Peyer's patch (tissue), 4 donors: Measurements from ENCODE around the gene XYLT1. TPM values are rescaled to one million over a fixed set of nuclear protein-coding genes. Genes with fewer than 3 reads are reported as not detected.

ENCODE experiments used
- DNase-seq, 3 donors: peaks; one replicate each; pipeline ENCODE4 v3.0.0-alpha.2; 2017 to 2019
- H3K27ac ChIP-seq, 4 donors: fragments of 200-600 bp; sonication (generic); one replicate each; pipeline ENCODE4 v1.5.1; 2016 to 2019
- H3K27me3 ChIP-seq, 2 donors: fragments of 200-600 bp; sonication (generic); one replicate each; pipeline ENCODE4 v1.5.1; 2019
- H3K36me3 ChIP-seq, 3 donors: fragments of 200-600 bp; sonication (generic); one replicate each; pipeline ENCODE4 v1.5.1; 2016 to 2019
- H3K4me1 ChIP-seq, 4 donors: fragments of 200-600 bp; sonication (generic); one replicate each; pipeline ENCODE4 v1.5.1; 2016 to 2019
- H3K4me3 ChIP-seq, 4 donors: fragments of 200-600 bp; sonication (generic); 1 replicate in 3 of 4; 2 replicates in 1 of 4; pipeline ENCODE4 v1.5.1; 2016 to 2019; ENCODE audit warnings: mild to moderate bottlenecking in 1 of 4
- H3K9me3 ChIP-seq, 4 donors: fragments of 200-600 bp; sonication (generic); one replicate each; pipeline ENCODE4 v1.5.1; 2016 to 2019; ENCODE audit warnings: mild to moderate bottlenecking in 1 of 4
- CTCF ChIP-seq, 6 experiments: fragments of 450-650 bp in 4 of 6; fragments of 200-600 bp in 2 of 6; sonication (generic) in 1 of 6; IDR thresholded peaks; one replicate each; pipeline ENCODE4 v1.5.1; 2017 to 2019; ENCODE audit warnings: antibody characterized with exemption in 6 of 6, mild to moderate bottlenecking in 3 of 6, moderate library complexity in 1 of 6
- POLR2A ChIP-seq, 2 donors: fragments of 450-650 bp; IDR thresholded peaks; one replicate each; pipeline ENCODE4 v1.5.1; 2017; ENCODE audit warnings: antibody characterized with exemption in 2 of 2, mild to moderate bottlenecking in 2 of 2, moderate library complexity in 2 of 2
- total RNA-seq, 4 donors: library from RNA; depleted of rRNA; stranded (reverse); fragments of >200 nt; gene quantifications; one replicate each; pipeline ENCODE4 v1.1.0, GENCODE V29; 2016

Gene XYLT1
- total RNA-seq, 4 donors from 2014 or later = 18.7 to 42.1 (median 37.7) TPM

- Histone ChIP-seq H3K9me3 (no peaks in the 10 kb centered on the region), H3K4me3 (no peak overlapping the region), H3K27ac (no peak overlapping the region), H3K27me3 (no peaks in the 10 kb centered on the region), H3K36me3 (peaks cover 0 to 19% (median 0%) of the 10 kb centered on the region in 3 donors), H3K4me1 (no peaks in the 10 kb centered on the region)
- no peak for TF ChIP-seq POLR2A (IDR thresholded peaks at IDR 0.05)
- no peak for TF ChIP-seq CTCF (IDR thresholded peaks at IDR 0.05)
- DNase-seq = no peak
Observed at GRCh38 chr16:17203424-17203823, 267.3 kb downstream of the XYLT1 start.

- Histone ChIP-seq H3K36me3 (peaks cover 0 to 31% (median 0%) of the 10 kb centered on the region in 3 donors), H3K27me3 (no peaks in the 10 kb centered on the region), H3K4me1 (no peaks in the 10 kb centered on the region), H3K27ac (no peak overlapping the region), H3K4me3 (no peak overlapping the region), H3K9me3 (no peaks in the 10 kb centered on the region)
- no peak for DNase-seq
- TF ChIP-seq POLR2A (IDR thresholded peaks at IDR 0.05) (no peak), CTCF (IDR thresholded peaks at IDR 0.05) (no peak)
Observed at GRCh38 chr16:17199135-17199534, 271.6 kb downstream of the XYLT1 start.

GRCh38 chr16:17196526-17196925 lies 274.2 kb downstream of the XYLT1 start:
- Histone ChIP-seq H3K36me3 (peaks cover 0 to 31% (median 0%) of the 10 kb centered on the region in 3 donors), H3K27me3 (no peaks in the 10 kb centered on the region), H3K4me1 (no peaks in the 10 kb centered on the region), H3K9me3 (no peaks in the 10 kb centered on the region), H3K27ac (no peak overlapping the region), H3K4me3 (no peak overlapping the region)
- DNase-seq = no peak
- TF ChIP-seq CTCF (IDR thresholded peaks at IDR 0.05) = no peak
- TF ChIP-seq POLR2A (IDR thresholded peaks at IDR 0.05) = no peak

GRCh38 chr16:17194190-17194780 lies 276.5 kb downstream of the XYLT1 start:
- H3K4me1 ChIP-seq = no peaks in the 10 kb centered on the region
- no peak overlapping the region for H3K27ac ChIP-seq
- peak; percentile 30 to 74 (median 67) for TF ChIP-seq CTCF (IDR thresholded peaks at IDR 0.05)
- TF ChIP-seq POLR2A (IDR thresholded peaks at IDR 0.05) = no peak
- no peak overlapping the region for H3K4me3 ChIP-seq
- peaks cover 0 to 18% (median 0%) of the 10 kb centered on the region in 3 donors for H3K36me3 ChIP-seq
- H3K9me3 ChIP-seq = no peaks in the 10 kb centered on the region
- no peaks in the 10 kb centered on the region for H3K27me3 ChIP-seq
- peak; percentile 56 to 83 (median 66) for DNase-seq

- peaks cover 0 to 12% (median 0%) of the 10 kb centered on the region in 3 donors for H3K36me3 ChIP-seq
Observed at GRCh38 chr16:17193566-17194100, 277.1 kb downstream of the XYLT1 start.

More at GRCh38 chr16:17193566-17194100, 277.1 kb downstream of the XYLT1 start:
- Histone ChIP-seq H3K4me3 (no peak overlapping the region), H3K9me3 (no peaks in the 10 kb centered on the region), H3K27ac (no peak overlapping the region), H3K4me1 (no peaks in the 10 kb centered on the region), H3K27me3 (no peaks in the 10 kb centered on the region)
- no peak for TF ChIP-seq POLR2A (IDR thresholded peaks at IDR 0.05)
- no peak for TF ChIP-seq CTCF (IDR thresholded peaks at IDR 0.05)
- DNase-seq = no peak
